ENCODE data around the gene PCK2.
"Not testable (repeated sequence)": the region's sequence is repeated elsewhere in the genome, so short reads cannot be mapped to it uniquely, and the experiment has no call there.

PCK2 gene

DNA sequence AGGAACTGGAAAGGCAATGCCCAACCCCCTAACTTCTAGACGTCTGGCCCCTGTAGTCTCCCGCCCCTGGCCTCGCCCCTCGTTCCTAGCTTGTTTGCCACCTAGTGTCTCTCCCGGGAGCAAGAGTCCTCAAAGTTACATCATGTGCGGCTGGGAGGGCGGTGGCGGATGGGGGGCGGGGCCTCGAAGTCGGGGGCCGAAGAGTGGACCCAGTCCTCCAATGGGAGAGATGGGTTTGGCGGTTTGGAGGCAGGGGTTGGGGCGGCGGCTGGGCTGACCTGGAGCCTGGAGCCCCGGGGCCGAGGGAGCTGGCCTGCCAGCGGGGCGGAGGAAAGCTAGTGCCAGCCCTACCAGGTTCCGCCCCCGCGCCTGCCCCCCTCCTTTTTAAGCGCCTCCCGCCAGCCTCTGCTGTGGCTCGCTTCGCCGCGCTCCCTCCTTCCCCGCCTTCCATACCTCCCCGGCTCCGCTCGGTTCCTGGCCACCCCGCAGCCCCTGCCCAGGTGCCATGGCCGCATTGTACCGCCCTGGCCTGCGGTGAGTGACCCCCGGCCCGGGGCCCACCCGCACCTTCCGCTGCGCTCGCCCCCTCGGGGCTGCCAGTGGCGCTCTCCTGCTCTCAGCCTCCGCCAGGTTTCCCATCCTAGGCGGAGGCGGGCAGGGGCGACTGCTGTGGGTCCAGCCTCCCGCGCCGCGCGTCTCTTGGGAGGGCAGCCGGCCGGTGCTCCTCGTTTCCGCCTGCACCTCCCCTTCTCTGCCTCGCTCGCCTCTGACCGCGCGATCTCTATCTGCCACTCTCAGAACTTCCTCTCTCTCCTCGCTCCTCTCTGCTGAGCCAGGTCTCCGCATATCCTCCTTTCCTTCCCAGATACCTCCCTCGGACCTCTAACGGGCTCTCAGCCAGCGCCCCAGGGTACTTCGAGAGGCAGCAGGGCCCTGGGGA lies at the start of gene PCK2:
TSS of gene PCK2 (plus strand) at position 411 of the 940 bp plus-strand sequence. CDS start at position 506, 95 bp downstream.
- peak; percentile 89 for FAIRE-seq

DNA sequence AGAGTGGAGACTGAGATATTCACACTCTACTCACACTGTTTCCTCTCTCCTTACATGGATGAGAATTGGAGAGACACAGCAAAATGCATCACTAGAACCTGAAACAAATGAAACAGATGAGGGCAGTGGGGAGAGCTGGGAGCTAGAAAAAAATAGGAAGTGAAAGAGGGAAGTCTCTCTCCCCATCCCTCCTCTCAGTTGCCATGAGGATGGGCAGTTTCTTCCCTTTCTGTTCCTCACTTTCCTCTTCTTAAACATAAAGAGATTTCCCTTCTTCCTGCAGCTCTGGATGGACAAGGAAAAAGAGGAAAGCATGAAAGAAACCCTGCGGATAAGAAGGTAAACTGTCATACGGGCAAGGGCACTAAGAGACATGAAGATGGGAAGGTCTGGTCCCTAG lies 45.1 kb upstream of the PCK2 start:
- FAIRE-seq = not testable (repeated sequence)

DNA sequence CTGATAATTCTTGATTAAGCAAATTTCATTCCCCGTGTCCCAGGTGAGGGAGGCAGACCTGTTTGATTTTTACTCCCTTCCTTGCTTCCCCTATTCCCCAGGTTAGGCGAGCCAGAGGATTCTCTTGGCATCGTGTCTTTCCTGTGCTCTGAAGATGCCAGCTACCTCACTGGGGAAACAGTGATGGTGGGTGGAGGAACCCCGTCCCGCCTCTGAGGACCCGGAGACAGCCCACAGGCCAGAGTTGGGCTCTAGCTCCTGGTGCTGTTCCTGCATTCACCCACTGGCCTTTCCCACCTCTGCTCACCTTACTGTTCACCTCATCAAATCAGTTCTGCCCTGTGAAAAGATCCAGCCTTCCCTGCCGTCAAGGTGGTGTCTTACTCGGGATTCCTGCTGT lies 43.4 kb upstream of the PCK2 start:
- not testable (repeated sequence) for FAIRE-seq

DNA sequence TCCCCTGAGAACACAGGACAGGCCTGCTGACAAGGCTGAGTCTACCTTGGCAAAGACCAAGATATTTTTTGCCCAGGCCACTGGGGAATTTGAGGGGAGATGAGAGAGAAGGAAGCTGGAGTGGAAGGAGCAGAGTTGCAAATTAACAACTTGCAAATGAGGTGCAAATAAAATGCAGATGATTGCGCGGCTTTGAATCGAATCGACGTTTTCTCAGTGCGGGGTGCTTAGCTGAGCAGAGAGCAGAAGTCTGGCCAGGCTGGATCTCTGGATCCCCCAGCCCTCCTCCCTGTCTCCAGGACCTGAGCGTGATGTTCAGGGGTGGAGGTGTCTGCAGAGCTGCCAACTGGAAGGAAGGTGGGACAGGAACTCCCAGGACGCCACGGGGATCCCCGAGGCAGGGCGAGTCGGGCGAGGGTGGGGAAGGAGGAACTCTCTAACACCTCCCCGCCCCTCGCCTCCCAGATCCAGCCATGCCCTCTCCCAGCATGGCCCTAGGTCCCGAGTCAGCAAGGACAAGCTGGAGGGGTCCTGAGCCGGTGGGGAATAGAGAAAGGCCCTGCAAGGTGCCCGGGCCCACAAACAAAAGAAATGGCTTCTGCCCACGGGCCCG lies 42.8 kb upstream of the PCK2 start:
- FAIRE-seq = no peak

DNA sequence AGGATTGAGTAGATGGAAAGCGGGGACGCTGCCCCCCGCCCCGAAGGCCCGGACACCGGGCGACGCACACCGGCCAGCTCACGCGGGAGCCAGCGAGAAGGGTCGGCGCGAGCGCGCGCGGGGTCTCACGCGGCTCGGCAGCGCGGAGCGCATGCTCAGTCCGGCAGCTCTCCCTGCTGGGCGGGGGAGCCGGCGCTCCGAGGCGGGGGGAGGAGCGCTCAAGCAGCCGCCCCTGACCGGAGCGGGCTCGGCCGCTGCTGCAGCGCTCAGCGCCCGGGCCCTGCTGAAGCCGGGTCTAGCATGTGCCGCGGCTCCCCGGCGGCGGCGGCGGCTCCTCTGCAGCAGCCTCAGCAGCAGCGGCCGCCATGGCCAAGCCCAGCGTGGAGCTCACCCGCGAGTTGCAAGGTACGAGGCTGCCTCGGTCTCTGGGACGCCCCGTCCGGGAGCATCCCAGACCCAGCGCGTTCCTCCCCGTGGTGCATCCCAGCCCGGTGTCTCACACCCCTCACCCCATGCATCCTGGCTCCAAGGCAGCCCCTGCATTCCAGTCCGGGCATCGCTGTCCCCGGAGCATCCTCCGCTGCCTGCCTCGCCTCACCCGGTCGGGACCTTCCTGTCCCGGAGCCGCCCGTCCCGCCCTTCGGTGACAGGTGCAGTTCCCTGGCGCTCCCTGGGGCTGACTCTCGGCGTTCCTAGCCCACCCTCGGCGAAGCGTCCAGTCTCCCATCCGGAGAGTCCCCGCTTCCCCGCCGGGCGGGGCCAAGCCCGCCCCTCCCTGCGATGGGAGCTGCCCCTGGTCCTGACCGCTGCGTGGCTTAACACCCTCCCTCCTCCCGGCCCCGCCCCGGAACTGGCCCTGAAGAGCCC lies 42.1 kb upstream of the PCK2 start, which contains the start of gene CARMIL3:
TSS of gene CARMIL3 (plus strand) at position 221 of the 867 bp plus-strand sequence. CDS start at position 366, 145 bp downstream.
- no peak for FAIRE-seq

GRCh38 chr14:24052656-24053547 lies 41.2 kb upstream of the PCK2 start:
- no peak for FAIRE-seq

- no peak for FAIRE-seq
These were observed 40.4 kb upstream of the PCK2 start for GRCh38 chr14:24053548-24054323.

DNA sequence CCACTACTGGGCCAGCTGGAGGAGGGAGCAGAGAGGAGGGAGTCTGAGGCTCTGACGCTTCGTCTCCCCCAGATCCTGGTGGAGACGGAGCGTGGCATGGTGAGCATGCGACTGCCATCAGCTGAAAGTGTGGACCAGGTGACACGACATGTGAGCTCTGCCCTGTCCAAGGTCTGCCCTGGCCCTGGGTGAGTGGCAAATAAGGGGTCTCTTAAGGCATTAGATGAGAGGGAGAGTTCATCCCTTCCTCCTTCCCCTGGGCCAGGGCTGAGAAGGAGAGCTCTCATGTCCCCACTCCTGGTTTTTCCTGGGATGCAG lies 39.8 kb upstream of the PCK2 start:
- FAIRE-seq = no peak

DNA sequence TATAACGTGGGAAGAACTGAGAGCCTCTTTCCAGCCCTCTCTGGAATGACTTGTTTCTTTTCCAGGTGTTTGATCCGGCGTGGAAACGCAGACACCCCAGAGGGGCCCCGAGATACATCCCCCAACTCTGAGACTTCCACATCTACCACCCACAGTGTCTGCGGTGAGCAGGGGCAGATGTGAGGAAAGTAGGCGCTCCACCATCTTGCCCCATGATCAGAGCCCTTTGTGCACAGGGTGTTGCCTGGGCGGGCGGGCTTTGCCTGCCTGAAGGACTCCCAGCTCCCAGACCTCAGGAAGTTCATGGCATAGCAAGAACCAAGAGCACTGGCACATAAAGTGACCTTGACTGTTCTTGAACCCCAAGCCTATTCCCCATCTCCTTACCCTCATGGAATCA lies 39.5 kb upstream of the PCK2 start:
- FAIRE-seq = no peak

DNA sequence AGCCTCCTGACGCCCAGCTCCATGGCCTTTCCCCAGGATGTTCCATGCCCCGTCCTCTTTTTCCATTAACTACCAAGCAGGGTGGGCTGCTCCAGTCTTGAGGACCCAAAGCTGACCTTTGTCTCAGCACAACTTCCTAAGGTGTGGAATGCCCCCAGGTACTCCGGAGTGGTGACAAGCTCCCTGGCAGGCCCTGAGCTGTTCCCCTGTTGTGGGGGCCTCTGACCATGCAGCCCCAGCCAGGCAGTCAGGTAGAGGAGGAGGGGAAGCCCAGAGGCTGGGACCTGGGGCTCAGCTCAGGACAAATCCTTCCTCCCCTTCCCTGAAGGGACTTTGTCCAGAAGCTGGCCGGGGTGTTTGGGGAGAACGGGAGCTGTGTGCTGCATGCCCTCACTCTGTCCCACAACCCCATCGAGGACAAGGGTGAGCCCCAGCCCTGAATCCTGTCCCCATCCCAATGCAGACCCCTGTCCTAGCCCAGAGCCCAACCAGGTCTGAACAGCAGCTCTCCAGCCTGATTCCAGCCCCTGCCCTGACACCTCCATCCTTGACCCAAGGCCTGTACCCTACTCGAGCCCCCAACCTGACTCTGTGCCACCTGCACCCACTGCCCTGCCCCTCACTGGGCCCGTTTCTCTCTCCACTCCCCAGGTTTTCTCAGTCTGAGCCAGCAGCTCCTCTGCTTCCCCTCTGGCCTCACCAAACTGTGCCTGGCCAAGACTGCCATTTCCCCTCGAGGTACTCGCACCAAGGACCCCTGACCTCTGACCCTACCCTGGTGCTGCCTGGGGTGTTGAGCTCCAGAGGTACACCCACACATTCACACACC lies 37.9 kb upstream of the PCK2 start:
- FAIRE-seq = no peak

- FAIRE-seq = no peak
These were observed 37.3 kb upstream of the PCK2 start for GRCh38 chr14:24056800-24057184.

GRCh38 chr14:24057271-24057670 lies 36.8 kb upstream of the PCK2 start:
- no peak for FAIRE-seq

GRCh38 chr14:24057867-24058259 lies 36.2 kb upstream of the PCK2 start:
- no peak for FAIRE-seq

GRCh38 chr14:24058260-24058950 lies 35.7 kb upstream of the PCK2 start:
- peak; percentile 84 for FAIRE-seq

- no peak for FAIRE-seq
These were observed 35.1 kb upstream of the PCK2 start for GRCh38 chr14:24058951-24059475.

DNA sequence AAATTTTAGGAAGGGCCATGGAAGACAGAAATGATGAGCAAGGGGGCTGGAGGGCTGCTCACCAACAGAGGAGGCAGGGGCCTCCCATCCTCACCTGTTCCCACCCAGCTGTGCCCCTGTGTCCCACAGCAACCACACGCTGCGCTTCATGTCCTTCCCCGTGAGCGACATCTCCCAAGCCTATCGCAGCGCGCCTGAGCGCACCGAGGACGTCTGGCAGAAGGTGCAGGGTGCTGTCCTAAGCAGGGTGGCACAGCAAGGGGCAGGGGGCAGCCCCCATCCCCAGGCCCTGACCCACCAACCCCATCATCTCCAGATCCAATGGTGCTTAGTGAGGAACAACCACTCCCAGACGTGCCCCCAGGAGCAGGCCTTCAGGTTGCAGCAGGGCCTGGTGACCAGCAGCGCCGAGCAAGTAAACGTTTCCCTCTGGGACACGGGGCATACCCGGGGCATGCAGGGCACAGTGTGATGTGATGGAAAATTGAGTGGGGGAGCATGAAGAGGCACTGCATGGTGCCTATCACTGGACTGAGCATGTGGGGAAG lies 34.2 kb upstream of the PCK2 start:
- no peak for FAIRE-seq

DNA sequence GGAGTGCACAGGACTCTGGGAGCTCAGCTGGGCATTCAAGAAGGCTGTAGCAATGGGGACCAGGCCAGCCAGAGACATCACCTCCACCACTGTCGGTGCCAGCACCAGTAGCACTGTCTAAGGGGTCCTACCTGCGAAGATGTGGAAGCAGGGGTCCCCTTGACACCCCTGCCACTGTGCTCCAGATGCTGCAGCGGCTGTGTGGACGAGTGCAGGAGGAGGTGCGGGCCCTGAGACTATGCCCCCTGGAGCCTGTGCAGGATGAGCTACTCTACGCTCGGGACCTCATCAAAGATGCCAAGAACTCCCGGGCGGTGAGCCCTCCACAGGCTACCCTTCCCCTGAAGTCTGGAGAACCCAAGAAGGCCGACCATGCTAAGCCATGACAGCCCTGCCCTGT lies 33.7 kb upstream of the PCK2 start:
- no peak for FAIRE-seq

DNA sequence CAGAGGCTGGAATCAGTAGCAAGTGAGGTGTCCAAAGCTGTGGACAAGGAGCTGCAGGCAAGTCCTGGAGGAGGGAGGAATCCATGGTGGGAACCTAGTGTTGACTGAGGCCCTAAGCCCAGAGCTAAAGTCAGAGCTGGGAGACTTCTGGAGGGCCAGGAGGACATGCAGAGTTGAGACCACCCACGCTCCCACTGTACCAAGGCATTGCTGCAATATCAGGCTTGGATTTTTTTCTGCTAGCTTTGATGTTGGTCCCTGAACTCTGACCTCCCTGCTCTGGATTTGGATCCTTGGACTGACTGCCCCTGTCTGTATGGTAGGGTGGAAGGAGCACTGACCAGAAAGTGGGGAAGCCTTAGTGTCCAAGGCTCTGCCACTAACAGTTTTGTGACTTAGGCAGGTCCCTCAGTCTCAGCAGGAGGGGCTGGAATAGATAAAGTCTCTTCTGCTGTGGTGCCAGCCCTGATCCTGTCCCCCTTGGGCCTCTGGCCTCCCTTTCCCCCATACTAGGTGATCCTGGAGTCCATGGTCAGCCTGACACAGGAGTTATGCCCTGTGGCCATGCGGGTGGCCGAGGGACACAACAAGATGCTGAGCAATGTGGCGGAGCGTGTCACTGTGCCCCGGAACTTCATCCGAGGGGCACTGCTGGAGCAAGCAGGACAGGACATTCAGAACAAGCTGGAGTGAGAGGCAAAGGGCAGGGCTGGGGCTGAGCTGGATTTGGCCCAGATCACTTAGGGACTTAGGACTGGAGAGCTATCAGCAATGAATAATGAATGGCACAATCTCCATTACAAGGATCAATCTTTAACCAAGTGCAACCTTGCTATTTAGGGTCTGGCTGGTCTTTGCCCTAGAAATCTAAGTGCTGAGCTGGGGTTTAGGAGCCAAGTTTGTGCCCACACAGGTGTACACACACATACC lies 32.9 kb upstream of the PCK2 start:
- FAIRE-seq = no peak

All from G401.6 (cell line).